T-helper 2 cell (primary cell): ENCODE measurements around the gene C11orf86.
"Not testable (repeated sequence)": the region's sequence is repeated elsewhere in the genome, so short reads cannot be mapped to it uniquely, and the experiment has no call there.

ENCODE experiments used
- DNase-seq, 5 experiments: peaks; one replicate each; pipeline versions ENCODE4 v3.0.0 to v3.0.0-alpha.2; 2012 to 2022
- total RNA-seq, 2 donors: gene quantifications; one replicate each; lab custom pipeline; 2026; lab: John Stamatoyannopoulos, UW

Gene C11orf86
- total RNA-seq, result 0 reads per million in 2 donors

- DNase-seq, result no peak
Measured at GRCh38 chr11:66974724-66975404, at the start of gene C11orf86. C11orf86 (plus strand) TSS chr11:66975304; CDS start chr11:66975363, 59 bp downstream.

DNA sequence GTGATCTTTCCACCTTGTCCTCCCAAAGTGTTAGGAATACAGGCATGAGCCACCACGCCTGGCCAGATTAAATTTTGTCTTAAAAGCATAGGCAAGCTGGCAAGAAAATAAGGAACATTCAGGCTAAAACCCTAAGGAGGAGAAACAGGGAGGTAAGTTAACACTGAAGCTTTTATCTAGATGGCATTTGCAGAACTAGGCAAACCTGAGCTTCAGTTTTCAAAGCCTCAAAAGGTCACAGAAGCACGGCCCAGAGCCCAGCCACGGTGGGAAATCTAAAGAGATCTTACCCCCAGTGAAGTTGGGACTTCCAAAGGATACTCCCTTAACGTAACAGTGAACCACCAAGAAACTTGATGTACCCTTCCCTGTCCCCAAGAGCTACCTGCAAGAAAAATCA lies 45.4 kb upstream of the C11orf86 start:
- DNase-seq, result no peak

DNA sequence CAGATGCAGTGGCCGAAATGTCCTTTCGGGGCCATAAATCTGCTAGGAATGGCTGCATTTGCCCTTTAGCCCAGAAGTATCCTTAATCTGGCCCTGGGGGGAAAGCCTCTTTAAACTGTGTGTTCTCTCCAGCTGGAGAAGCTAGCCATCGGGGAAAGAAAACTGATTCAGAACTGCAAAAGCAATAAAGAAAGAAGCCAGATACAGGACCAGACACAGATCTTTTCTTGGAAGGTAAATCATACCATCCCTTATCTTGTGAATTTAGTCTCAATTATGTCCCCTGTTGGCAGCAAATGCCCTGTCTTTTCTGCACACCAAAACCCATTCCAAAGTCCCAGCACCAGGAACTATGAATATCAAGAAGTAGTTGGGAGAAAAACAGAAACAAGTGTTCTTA lies 42.6 kb upstream of the C11orf86 start:
- DNase-seq, result no peak

DNA sequence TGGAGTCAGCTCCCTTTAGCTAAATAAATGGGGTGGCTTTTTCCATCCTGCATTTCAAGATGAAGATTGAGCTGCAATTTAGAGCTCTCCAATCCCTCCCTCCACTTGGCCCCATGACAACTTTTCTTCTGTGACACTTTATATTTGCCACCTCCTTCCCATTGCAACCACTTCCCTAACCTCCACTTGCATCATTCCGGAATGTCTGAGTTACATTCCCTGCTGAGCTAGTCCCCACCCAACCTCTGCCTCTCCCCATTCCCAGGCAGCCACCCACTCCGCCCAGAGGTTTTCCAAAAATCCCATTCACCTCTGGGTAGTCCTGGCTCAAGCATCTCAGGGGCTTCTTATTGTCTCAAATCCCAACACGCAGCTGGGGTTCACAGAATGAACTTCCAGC lies 41.6 kb upstream of the C11orf86 start:
- no peak for DNase-seq

DNA sequence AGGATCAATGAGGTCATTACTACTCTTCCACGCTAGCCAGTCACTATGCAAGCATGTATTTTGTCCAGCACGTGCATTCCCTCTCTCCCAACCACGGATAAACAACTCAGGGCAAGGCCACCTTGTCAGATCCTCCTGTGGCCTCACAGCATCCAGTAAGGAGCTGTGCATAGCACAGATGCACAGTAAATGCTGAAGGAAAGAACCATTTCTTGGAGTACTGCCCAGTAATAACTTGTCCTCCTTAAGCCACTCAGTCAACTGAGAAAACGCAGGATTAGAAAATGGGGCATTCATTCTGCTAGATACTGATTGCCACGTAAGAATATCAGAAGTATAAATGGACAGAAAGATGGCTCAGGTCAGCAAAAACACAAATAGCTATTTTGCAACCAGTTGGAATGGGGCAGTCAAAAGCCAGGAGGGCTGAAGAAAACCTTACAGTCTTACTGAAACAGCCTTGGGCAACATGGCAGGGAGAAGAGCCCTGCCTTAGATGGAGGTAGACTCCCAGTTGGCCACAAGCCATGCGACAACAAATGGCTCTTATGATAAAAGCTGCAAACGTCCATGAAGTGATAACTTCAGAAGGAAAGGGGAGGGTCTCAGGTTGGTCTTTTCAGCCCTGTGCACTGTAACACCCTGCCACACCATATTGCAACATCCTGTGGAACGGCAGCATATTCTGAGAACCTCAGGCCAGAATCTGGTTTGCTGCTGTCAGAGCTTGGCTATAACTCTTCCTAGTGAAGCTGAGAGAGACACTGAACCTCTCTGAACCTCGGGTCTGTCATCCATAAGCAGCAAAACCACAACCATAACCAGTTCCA lies 39.9 kb upstream of the C11orf86 start:
- no peak for DNase-seq

GRCh38 chr11:66936311-66936711 lies 38.8 kb upstream of the C11orf86 start:
- DNase-seq, result no peak

DNA sequence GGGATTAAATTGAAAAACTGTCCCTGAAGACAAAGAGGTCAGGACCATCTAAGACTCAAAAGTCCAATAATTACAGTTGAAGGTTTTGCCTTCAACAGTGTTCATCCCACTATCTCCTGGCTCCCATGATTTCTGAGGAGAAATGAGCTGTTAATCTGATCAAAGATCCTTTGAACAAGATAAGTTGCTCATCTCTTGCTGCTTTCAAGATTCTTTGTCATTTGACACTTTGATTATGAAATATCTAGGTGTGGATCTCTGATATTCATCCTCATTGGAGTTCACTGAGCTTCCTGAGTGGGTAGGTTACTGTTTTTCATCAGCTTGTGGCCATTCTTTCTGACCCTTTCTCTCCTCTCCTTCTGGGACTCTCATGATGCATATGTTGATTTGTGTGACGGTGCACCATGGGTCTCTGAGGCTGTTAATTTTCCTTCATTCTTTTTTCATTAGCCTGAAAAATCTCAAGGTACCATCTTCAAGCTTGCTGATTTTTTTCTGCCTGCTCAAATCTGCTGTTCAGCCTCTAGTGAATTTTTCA lies 37.8 kb upstream of the C11orf86 start:
- DNase-seq, result no peak

DNA sequence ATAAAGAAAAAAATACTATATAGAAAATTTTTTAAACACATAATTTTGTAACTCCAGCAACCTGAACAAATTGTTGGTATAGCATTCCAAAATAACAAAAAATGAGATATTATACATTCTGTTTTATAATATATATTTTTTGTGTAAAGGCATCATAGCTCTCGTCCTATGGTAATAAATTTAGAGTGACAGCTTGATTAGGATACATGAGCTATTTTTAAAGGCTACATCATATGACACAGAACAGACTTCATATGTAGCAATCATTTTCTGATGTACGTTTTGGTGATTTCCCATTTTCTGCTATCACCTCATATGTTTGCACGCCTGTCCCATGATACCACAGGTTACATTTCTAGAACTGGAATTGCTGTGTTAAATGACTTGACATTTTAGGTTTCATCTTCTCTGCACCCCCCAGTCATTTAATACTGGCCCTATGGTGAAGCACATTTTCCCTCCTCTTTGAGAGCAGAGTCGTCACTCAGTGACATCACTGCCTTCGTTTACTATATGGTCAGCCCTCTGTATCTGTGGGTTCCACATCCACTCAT lies 36.4 kb upstream of the C11orf86 start:
- DNase-seq, result no peak

DNA sequence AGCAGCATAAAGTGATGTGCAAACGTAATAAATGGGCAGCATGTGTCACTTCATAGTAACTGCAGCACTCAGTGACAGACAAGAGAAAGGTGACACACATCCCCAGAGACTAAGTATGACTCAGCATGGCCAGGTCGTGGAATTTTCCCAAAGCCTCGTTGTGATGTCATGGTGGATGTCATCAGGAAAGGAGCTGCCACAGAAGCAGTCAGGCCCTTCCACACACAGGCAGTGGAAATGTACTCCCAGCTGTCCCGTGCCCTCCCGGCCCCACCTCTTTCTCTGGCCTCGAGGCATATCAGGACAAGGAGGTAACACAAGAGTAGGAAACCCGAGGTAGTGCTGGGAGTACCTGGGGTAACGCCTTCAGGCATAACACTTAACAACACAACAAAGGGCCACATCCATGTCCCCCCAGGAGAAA lies 25.0 kb upstream of the C11orf86 start:
- no peak for DNase-seq

DNA sequence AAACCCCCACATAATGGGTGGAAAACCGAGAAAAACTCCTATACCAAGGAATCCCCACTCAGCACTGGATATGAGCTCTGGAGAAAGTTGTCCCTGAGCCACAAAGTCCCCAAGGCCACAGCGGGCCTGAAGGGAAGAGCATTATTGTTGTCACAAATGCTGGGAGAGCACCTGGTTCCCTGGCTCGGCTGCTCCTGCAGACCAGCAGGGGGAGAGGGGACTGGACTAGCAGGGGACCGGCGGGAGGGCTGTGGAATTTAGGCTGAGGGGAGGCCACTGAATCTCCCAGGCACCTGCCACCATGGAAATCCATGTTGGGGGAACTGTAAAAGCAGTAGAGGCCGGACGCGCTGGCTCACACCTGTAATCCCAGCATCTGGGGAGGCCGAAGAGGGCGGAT lies 24.0 kb upstream of the C11orf86 start:
- DNase-seq, result no peak

GRCh38 chr11:66951927-66952337 lies 23.2 kb upstream of the C11orf86 start:
- DNase-seq, result no peak

DNA sequence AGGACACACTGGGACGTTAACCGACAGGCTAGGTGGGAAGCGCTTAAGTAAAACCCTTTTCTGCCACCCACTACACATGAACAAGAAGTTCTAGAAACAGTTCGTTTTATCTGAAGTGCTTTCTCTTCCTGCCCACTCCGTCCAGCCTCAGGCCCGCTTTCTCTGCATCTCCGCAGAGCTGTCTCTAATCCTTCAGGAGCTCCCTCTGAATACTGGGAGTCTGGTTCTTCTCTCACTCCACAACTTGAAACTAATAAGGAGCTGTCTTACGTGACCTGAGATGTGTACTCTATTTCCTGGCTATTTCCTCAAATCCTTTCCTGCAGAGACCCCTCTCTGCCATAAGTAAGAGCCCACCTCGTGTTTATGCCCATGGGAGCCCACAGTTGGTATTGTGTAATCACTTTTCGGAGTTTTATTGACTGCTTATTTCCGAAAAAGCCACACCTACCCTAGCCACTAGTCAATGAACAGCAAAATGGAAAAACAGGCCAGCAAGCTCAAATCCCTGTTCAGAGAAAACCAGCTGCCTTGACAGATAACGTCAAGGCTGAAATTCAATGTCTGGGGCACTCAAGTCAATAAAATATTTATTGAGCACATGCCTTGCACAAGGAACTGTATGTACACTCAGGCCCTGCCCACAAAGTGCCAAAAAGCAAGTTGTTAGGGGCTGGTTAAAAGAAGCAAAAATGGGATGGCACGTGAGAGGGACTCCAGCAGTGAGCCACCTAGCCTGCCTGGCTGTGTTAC lies 21.8 kb upstream of the C11orf86 start:
- DNase-seq, result no peak

GRCh38 chr11:66956689-66957290 lies 18.3 kb upstream of the C11orf86 start:
- peak in 1 of 5 experiments; percentile 44 for DNase-seq

GRCh38 chr11:66957971-66958231 lies 17.2 kb upstream of the C11orf86 start:
- DNase-seq, result no peak

DNA sequence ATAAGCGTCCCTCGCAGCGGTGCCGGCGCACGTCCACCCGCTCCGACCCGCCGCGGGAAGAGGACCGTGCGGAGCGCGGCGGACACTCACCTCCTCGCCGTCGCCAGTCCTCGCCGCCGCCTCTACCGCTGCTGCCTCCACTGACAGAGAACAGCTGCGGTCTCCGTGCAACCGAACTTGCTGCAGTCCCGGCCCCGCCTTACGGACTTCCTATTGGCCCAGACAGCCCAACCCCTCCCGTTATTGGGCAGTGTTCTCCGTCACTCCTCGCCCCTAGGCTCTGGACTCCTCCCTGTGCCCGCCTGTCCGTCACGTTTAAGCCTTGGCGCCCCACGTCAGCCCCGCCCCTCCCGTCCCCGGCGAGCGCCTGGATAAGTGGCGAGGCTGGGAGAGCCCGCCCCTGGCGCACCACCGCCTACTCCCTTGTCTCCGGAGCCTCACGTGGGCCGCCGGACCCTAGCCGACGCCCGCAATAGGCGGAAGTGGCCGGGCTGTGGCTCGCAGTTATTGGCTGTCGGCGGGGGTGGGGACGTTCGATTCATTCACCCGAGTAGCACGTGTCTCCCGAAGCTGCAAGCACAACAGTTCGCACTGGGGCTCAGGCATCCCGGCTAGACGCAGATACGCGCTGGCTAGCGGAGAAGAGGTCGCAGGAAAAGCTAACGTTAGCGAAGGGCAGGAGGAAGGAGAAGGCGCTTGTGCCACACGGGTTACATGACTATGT lies 16.7 kb upstream of the C11orf86 start, which contains the start of gene PC:
TSS of gene PC (minus strand) at position 152 of the 724 bp plus-strand sequence. CDS start 86,224 bp downstream, outside the sequence.
- peak; percentile 92 to 100 (median 95) for DNase-seq

DNA sequence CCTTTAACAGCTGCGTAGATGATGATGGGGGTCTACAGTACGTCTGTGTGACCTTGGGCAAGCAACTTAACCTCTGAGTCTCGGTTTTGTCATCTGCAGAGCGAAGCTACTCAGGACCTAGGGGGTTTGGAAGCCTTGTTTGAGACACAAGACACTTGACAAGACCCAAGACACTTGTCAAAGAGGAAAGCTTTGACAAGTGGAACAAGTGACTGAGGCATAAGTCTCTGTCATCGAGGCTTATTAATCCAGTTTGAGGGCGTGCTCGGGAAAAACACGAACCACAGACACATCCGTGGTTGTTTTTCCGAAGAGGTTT lies 16.2 kb upstream of the C11orf86 start:
- no peak for DNase-seq

DNA sequence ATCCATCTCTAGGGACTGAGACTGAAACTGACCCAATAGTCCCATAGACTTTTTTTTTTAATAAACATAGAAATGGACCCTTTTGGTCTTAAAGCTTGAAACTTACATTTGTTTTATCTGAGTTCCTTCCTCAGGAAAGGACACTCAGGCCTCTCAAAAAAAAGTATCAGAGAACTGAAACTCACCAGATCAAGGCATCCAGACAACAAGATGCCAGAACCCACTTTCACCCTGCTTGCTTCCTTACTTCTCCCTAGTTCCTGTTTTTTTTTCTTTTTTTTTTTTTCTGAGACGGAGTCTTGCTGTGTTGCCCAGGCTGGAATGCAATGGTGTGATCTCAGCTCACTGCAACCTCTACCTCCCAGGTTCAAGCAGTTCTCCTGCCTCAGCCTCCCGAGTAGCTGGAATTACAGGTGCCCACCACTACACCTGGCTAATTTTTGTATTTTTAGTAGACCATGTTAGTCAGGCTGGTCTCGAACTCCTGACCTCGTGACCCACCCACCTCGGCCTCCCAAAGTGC lies 13.4 kb upstream of the C11orf86 start:
- not testable (repeated sequence) for DNase-seq

DNA sequence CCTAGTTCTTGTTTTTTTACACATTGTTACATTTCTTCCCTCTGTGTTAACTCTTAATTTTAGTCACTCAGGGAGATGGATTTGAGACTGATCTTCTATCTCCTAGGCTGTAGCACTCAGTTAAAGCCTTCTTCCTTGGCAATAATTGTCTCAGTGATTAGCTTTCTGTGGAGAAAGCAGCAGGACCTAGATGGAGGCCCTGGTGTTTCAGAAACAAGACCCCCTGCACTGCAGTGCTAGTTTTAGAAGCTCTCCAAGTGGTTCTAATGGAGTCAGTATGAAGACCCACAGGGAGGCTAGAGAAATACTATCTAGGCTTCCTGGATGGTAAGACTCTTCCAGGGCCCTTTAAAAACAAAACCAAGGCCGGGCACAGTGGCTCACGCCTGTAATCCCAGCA lies 12.9 kb upstream of the C11orf86 start:
- DNase-seq, result no peak

- no peak for DNase-seq
Measured at GRCh38 chr11:66962801-66963200, 12.3 kb upstream of the C11orf86 start.

GRCh38 chr11:66964495-66964894 lies 10.6 kb upstream of the C11orf86 start:
- DNase-seq, result no peak

DNA sequence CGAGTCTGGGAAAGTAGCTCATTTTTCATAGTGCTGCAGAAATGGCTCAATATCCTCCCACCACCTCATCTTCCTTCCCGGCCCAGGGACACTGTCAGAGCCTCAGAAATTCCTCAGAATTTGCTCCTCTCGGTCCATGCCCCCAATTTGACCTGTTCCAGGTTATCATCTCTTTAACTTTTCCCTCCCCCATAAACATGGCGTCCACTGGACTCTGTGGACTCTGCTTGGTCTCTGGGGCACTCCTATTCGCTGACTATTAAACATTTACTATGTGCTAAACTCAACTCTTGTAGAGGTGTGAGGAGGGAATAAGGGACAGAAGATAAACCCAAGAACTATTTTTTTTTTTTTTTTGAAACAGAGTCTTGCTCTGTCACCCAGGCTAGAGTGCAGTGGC lies 8.8 kb upstream of the C11orf86 start:
- no peak for DNase-seq
